HG02852 (cell line): ENCODE measurements around the gene SRSF9.
"Not testable (repeated sequence)": the region's sequence is repeated elsewhere in the genome, so short reads cannot be mapped to it uniquely, and the experiment has no call there.

Source experiments
- ATAC-seq: cut with Tn5 transposase; IDR thresholded peaks from one replicate; pipeline ENCODE4 v1.9.1; 2021; ENCODE audit warnings: mild to moderate bottlenecking, moderate library complexity; ENCODE audit not compliant: unreplicated experiment

SRSF9 gene

DNA sequence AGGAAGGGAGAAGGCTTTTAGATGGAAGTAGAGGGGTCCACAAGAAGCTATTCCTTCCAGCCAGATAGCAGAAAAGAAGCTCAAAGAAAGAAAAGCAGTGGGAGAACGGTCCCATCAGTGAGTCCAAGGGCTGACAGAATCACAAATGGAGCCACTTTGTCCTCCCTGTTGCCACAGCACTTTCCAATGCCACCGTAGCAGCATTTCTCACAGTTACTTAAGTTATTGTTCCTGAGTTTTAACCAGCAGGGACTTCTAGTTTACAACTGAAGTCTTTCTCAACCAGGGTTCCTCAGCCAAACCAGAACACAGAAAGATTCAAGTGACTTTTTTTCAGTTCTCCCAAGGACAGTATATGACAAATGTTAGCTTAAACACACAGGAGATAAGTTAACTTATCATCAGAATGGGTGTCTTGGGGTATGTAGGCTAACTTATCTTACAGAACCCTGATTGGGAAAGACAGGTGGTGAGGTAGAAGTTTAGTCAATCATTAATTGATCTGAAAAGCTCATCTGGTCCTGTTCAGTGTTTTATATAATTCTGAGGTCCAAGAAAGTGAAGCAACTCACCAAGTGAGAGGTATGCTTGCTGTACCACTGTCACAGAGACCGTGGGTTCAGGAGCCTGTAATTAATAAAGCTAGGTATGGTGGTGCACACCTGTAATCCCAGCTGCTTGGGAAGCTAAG, 16.3 kb downstream of the SRSF9 start:
- no peak for ATAC-seq

- ATAC-seq = not testable (repeated sequence)
Measured at GRCh38 chr12:120452524-120452923, 17.0 kb downstream of the SRSF9 start.

DNA sequence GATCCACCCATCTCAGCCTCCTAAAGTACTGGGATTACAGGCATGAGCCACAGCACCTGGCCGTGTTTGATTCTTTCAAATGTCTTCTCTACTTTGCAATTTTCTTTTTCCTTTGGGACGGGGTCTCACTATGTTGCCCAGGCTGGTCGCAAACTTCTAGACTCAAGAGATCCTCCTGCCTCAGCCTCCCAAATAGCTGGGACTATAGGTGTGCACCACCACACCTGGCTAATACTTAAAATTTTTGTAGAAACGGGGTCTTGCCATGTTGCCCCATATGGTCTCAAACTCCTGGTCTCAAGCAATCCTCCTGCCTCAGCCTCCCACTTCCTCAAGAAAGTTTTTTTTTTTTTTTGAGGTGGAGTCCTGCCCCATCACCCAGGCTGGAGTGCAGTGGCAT, 21.6 kb downstream of the SRSF9 start:
- ATAC-seq = no peak

DNA sequence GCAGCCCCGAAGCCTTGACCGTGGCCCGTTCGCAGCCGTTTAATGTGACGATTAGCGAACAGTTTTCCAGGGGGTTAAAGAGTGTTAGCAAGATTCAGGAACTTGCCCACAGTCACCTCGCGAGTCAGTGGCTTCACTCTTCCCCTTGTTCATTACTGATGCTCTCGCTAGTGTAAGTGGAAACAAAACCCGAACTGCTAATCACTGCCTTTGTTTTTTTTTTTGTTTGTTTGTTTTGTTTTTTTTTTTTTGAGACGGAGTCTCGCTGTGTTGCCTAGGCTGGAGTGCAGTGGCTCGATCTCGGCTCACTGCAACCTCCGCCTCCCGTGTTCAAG, 22.7 kb downstream of the SRSF9 start:
- ATAC-seq = not testable (repeated sequence)

DNA sequence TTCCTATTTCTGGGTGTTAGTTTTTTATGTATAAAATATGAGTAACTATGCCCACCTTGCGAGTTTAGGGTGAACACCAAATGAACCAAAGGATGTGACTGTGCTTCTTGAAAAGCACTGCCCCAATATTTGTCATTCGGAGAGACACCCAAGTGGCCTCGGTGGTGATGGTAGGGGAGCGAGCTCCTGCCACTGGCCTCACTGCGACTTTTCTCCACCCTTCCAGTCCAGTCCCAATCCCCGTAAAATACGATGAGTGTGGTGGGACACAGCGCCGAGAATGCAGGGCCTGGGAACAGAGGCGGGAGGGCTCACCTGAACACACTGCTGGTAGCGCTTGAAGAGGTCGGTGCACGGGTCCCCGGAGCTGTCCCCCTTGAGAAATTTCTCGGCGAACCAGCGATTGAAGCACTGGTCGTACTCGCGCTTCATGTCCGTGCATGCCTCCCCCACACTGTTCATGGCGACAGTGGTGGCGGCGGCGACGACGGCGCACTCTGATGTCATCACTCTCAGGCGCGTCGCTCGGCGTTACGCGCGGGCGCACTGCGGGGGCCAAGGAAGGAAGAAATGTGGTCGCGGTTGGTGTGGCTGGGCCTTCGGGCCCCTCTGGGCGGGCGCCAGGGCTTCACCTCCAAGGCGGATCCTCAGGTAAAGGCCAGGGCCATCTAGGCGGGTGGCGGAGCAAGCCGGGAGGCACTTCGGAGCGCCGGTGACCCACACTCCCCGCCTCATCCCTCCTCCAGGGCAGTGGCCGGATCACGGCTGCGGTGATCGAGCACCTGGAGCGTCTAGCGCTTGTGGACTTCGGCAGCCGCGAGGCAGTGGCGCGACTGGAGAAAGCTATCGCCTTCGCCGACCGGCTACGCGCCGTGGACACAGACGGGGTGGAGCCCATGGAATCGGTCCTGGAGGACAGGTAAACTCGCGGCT, 23.4 kb downstream of the SRSF9 start, which contains the start of the genes GATC and TRIAP1:
TSS of gene GATC (plus strand) at position 534 of the 933 bp plus-strand sequence. CDS start at position 571, 37 bp downstream.
TSS of gene TRIAP1 (minus strand) at position 474 of the 933 bp plus-strand sequence. CDS start at position 462, 12 bp downstream.
- peak; percentile 87 for ATAC-seq

DNA sequence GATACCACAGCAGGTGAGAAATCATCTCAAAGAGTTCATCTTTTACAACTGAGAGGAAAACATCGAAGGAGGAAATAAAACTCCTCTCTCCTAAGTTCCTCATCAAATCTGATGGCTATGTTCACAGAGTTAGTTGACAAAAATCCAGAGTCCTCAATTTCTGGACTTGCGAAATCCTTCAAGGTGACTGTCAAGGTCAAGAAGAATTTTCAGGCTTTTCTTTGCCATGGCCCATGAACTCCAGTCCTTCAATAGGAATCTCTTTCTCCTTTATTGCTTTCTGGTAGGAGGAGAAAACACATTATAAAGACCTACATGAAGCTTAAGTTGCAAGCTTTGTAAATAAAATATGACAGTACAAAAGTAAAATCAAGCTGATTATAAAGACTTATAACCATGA, 24.9 kb downstream of the SRSF9 start:
- ATAC-seq = no peak

DNA sequence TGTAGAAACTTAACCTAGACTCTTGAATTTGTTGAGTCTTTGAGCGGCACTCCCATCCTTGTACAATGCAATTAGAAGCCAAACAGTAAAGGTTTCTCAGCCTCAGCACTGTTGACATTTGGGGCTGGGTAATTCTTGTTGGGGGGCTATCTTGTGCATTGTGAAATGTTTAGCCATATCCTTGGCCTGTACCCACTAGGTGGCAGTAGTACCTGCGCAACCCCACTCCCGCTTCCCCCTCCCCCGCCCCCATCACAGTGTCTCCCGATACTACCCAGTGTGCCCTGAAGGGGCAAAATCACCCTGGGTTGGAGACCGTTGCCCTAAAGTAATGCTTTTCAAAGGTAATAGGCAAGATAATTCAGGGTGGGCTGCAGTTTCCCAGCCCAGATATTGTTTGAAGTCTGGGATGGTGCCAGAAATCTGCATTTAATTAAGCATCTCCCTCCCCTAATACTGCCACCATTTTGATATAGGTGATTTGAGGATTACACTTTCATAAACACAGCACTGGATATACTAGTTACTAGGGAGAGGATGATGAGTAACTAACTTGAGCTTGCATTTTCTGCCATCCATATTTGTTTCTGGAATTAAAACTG, 29.8 kb downstream of the SRSF9 start:
- ATAC-seq = no peak

DNA sequence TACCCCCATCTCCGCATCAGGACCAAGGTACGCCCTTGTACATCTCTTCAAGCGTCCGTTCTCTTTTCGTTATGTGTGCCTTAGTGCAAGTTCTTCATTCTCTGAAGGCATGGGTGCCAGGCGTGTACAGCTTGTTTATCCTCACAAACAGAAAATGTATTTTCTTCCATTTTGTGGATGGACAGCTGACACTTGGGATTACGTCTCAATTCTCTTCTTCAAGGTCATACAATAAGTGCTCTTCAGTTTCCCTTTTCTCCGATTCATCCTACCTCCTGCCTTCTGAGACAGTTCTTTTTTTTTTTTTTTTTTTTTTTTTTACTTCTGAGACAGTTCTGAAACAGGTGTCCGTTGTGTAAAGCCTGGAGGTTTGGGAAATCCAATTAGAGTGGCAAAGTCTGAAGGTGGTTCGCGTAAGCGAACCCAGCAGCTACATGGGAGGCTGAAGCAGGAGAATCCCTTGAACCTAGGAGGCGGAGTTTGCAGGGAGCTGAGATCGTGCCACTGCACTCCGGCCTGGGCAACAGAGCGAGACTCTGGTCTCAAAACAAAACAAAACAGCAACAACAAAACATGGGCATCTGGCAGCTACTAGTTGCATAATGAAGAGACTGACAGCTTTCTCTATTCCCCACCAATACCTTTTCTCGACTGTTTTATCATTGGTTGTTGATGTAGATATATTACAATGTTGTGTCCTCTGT, 30.9 kb downstream of the SRSF9 start:
- ATAC-seq = peak; percentile 2

- peak; percentile 95 for ATAC-seq
Measured at GRCh38 chr12:120437735-120438494, 31.6 kb downstream of the SRSF9 start, which contains the start of gene COX6A1. Gene COX6A1, plus strand, starts transcription at chr12:120438113. Its CDS starts 14 bp downstream, at chr12:120438127.

GRCh38 chr12:120432772-120433525, 36.6 kb downstream of the SRSF9 start:
- ATAC-seq = no peak

- no peak for ATAC-seq
Measured at GRCh38 chr12:120429368-120429767, 40.2 kb downstream of the SRSF9 start.

DNA sequence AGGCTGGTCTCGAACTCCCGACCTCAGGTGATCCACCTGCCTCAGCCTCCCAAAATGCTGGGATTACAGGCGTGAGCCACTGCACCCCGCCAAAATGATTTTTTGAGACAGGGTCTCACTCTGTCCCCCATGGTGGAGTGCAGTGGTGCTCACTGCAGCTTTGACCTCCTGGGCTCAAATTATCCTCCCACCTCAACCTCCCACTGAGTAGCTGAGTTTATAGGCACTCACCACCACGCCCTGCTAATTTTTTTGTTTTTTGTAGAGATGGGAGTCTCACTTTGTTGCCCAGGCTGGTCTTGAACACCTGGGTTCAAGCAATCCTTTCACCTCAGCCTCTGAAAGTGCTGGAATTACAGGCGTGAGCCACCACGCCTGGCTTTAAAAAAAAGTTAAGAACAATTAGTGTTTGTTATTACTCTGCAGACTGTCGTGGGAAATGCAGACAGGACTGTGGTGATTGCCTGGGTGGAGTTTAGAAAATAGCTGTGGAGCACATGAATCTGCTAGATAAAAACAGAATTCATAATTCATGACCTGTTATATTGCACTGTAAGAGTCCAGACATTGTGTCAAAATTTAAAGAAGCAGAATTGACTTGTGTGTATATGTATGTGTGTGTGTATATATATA, 40.8 kb downstream of the SRSF9 start:
- no peak for ATAC-seq

DNA sequence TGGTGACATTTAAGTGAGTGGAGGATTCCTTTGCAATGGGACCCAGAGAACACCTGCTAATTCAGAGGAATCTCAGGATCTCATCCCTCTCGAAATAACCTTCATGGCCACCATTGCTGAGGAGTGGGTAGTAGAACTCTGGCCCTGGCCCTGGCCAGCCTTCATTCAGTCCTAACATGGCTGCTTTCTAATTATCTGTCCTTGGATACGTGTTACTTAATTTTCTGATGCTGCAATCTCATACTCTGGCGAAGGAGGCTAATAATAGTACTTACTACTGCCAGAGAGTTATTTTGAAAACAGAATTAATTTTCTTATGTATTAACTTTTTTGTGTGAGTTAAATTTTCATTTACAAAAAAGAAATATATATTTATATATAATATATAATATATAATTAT, 43.8 kb downstream of the SRSF9 start:
- no peak for ATAC-seq

- ATAC-seq = no peak
Measured at GRCh38 chr12:120422892-120423456, 46.6 kb downstream of the SRSF9 start.

GRCh38 chr12:120421701-120422100, 47.8 kb downstream of the SRSF9 start:
- no peak for ATAC-seq

DNA sequence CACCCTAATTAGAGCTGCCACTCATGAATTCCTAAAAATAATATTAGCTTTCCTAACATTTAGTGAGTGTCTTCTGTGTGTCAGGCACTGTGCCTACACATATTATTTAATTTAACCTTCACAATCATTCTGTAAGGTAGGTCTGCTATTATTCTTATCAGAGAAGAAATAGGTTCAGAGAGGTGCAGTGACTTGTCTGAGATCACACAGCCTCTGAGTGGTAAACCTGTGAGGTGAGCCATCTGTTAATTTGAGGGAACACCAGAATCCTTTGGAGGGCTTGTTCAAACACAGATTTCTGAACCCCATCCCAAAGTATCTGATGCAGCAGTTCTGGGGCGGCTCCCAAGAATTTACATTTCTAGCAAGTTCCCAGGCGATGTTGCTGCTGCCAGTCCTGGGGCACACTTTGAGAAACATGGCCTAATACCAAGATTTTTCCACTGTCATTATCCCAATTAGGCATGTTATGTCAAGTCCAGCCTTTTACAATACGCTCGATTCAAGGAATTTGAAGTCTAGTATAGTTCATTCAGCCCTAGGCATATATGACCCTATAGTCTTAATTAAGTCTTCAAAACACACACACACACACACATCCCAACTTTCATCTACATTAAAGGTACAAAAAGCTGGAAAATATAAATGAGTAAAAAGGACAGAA, 51.5 kb downstream of the SRSF9 start:
- ATAC-seq = no peak

GRCh38 chr12:120416490-120417216, 52.9 kb downstream of the SRSF9 start:
- no peak for ATAC-seq
